ENCODE results near the gene HIC1.

HIC1 gene

GRCh38 chr17:2060681-2061440, 6.0 kb downstream of the HIC1 start:
- DNase-seq, result no peak

- DNase-seq, result no peak
Observed at GRCh38 chr17:2061441-2061958, 6.6 kb downstream of the HIC1 start.

- DNase-seq, result no peak
Observed at GRCh38 chr17:2062571-2063183, 7.8 kb downstream of the HIC1 start.

GRCh38 chr17:2063261-2064146, 8.6 kb downstream of the HIC1 start:
- DNase-seq, result no peak

GRCh38 chr17:2064147-2064489, 9.2 kb downstream of the HIC1 start:
- DNase-seq, result no peak

- DNase-seq, result no peak
Observed at GRCh38 chr17:2064520-2064971, 9.6 kb downstream of the HIC1 start.

- no peak for DNase-seq
Observed at GRCh38 chr17:2064980-2065785, 10.3 kb downstream of the HIC1 start.

GRCh38 chr17:2065949-2066400, 11.1 kb downstream of the HIC1 start:
- DNase-seq, result no peak

GRCh38 chr17:2067048-2067561, 12.2 kb downstream of the HIC1 start:
- no peak for DNase-seq

- DNase-seq, result no peak
Observed at GRCh38 chr17:2067608-2068024, 12.7 kb downstream of the HIC1 start.

- DNase-seq, result no peak
Observed at GRCh38 chr17:2068031-2068518, 13.2 kb downstream of the HIC1 start.

GRCh38 chr17:2068519-2069051, 13.7 kb downstream of the HIC1 start:
- DNase-seq, result peak; percentile 58 to 62

- no peak for DNase-seq
Observed at GRCh38 chr17:2070241-2071023, 15.5 kb downstream of the HIC1 start.

- DNase-seq, result no peak
Observed at GRCh38 chr17:2071024-2071385, 16.1 kb downstream of the HIC1 start.

- DNase-seq, result no peak
Observed at GRCh38 chr17:2071455-2072281, 16.8 kb downstream of the HIC1 start.

- DNase-seq, result no peak
Observed at GRCh38 chr17:2074919-2075318, 20.0 kb downstream of the HIC1 start.

- no peak for DNase-seq
Observed at GRCh38 chr17:2075336-2076086, 20.6 kb downstream of the HIC1 start.

GRCh38 chr17:2076087-2076984, 21.4 kb downstream of the HIC1 start:
- no peak for DNase-seq

All from cerebellar nuclear complex (tissue), 1 donor.